B cell (primary cell): ENCODE data around the gene P3H4. TPM values are rescaled to one million over a fixed set of nuclear protein-coding genes. Genes with fewer than 3 reads are reported as not detected.
A peak's percentile ranks its signal among the peaks of the same experiment; 100 is the strongest.

Experiments used
- ATAC-seq: fragments of 200-7000 bp; cut with Tn5 transposase; one replicate; pipeline ENCODE4 v1.10.0; 2021; ENCODE audit warnings: low read depth, mild to moderate bottlenecking, moderate number of reproducible peaks, moderate library complexity
- CTCF ChIA-PET: fragments of 350-600 bp; sonication (Branson Sonifier 250); formaldehyde crosslinking; loops from one replicate; lab custom pipeline; 2021; ENCODE audit warnings: antibody characterized with exemption, inconsistent platforms; lab: Charles Lee
- POLR2A ChIA-PET: fragments of 350-600 bp; sonication (Branson Sonifier 250); formaldehyde crosslinking; loops from one replicate; lab custom pipeline; 2021; ENCODE audit warnings: antibody characterized with exemption; lab: Charles Lee
- DNase-seq: peaks from one replicate; pipeline ENCODE4 v3.0.0; 2013
- H2AFZ ChIP-seq: 2 replicates; pipeline ENCODE4 v1.6.1; 2012; ENCODE audit warnings: mild to moderate bottlenecking, low read depth, low read length; ENCODE audit not compliant: insufficient read depth, poor library complexity, severe bottlenecking
- H3K27ac ChIP-seq, 2 donors: 1 replicate in 1 of 2; 2 replicates in 1 of 2; pipeline ENCODE4 v1.5.1; 2012 to 2013; ENCODE audit warnings: low read length in 2 of 2, mild to moderate bottlenecking in 2 of 2, moderate library complexity in 1 of 2
- H3K27me3 ChIP-seq, 4 experiments: fragments of 200-600 bp in 1 of 4; sonication (generic) in 1 of 4; replicated peaks in 1 of 4; 1 replicate in 2 of 4; 2 replicates in 2 of 4; pipeline versions ENCODE4 v1.6.1 to v1.7.0; 2013 to 2016; ENCODE audit warnings: low read length in 3 of 4, mild to moderate bottlenecking in 2 of 4, mixed read lengths in 1 of 4, moderate library complexity in 1 of 4; ENCODE audit not compliant: insufficient read depth in 4 of 4, control insufficient read depth in 3 of 4; ENCODE audit errors: control extremely low read depth in 1 of 4
- H3K36me3 ChIP-seq, 2 experiments: replicated peaks in 1 of 2; 1 replicate in 1 of 2; 2 replicates in 1 of 2; pipeline versions ENCODE4 v1.6.1 to v1.7.1; 2013; ENCODE audit warnings: low read length in 1 of 2; ENCODE audit not compliant: insufficient read depth in 2 of 2, control insufficient read depth in 1 of 2; ENCODE audit errors: control extremely low read depth in 1 of 2, extremely low read depth in 1 of 2
- H3K4me1 ChIP-seq, 2 donors: fragments of 200-600 bp in 1 of 2; sonication (generic) in 1 of 2; 1 replicate in 1 of 2; 2 replicates in 1 of 2; pipeline versions ENCODE4 v1.5.1 to v1.6.1; 2013 to 2017; ENCODE audit warnings: low read length in 2 of 2; ENCODE audit not compliant: control insufficient read depth in 2 of 2, insufficient read depth in 2 of 2
- H3K4me2 ChIP-seq: replicated peaks from 2 replicates; pipeline ENCODE3; 2012; ENCODE audit warnings: mild to moderate bottlenecking, low read depth, low read length; ENCODE audit not compliant: poor library complexity, severe bottlenecking
- H3K4me3 ChIP-seq, 5 experiments: fragments of 200-600 bp in 1 of 5; sonication (generic) in 1 of 5; 1 replicate in 3 of 5; 2 replicates in 2 of 5; pipeline versions ENCODE4 v1.5.1 to v1.7.0; 2011 to 2016; ENCODE audit warnings: low read length in 4 of 5, mild to moderate bottlenecking in 4 of 5, low read depth in 2 of 5, control low read depth in 1 of 5, moderate library complexity in 1 of 5; ENCODE audit not compliant: insufficient read depth in 1 of 5; ENCODE audit errors: control extremely low read depth in 1 of 5, extremely low read depth in 1 of 5
- H3K79me2 ChIP-seq: fragments of 200-600 bp; sonication (generic); one replicate; pipeline ENCODE4 v1.6.0; 2016; ENCODE audit warnings: low read length; ENCODE audit not compliant: control insufficient read depth, insufficient read depth
- H3K9ac ChIP-seq: fragments of 200-600 bp; sonication (generic); 2 replicates; pipeline ENCODE4 v1.6.1; 2017; ENCODE audit warnings: mild to moderate bottlenecking, low read length, moderate library complexity
- H3K9me3 ChIP-seq, 3 donors: one replicate each; pipeline versions ENCODE4 v1.6.1 to v1.7.1; 2013; ENCODE audit warnings: low read length in 2 of 3; ENCODE audit not compliant: control insufficient read depth in 2 of 3, insufficient read depth in 1 of 3; ENCODE audit errors: control extremely low read depth in 1 of 3
- H4K20me1 ChIP-seq: 2 replicates; pipeline ENCODE4 v1.6.0; 2012; ENCODE audit warnings: mild to moderate bottlenecking, low read length; ENCODE audit not compliant: insufficient read depth, control insufficient read depth, poor library complexity, severe bottlenecking
- H3K27ac Mint-ChIP-seq: one replicate; pipeline ENCODE4 v1.8.0; 2021; ENCODE audit warnings: mixed read lengths
- H3K27me3 Mint-ChIP-seq: one replicate; pipeline ENCODE4 v1.8.0; 2021; ENCODE audit warnings: mixed read lengths
- H3K4me1 Mint-ChIP-seq: one replicate; pipeline ENCODE4 v1.8.0; 2021; ENCODE audit warnings: mixed read lengths
- H3K4me3 Mint-ChIP-seq: one replicate; pipeline ENCODE4 v1.8.0; 2021; ENCODE audit warnings: mixed read lengths
- H3K9me3 Mint-ChIP-seq: one replicate; pipeline ENCODE4 v1.8.0; 2022; ENCODE audit warnings: mixed read lengths; ENCODE audit not compliant: insufficient read depth
- CTCF ChIP-seq: fragments of 200-600 bp; IDR thresholded peaks from one replicate; pipeline ENCODE4 v1.8.0; 2022; ENCODE audit warnings: antibody characterized with exemption, mild to moderate bottlenecking
- EZH2 ChIP-seq: IDR thresholded peaks from 2 replicates; pipeline ENCODE4 v1.6.1; 2012; ENCODE audit warnings: borderline replicate concordance, low read depth, mild to moderate bottlenecking, moderate library complexity, low read length; ENCODE audit not compliant: insufficient read depth, poor library complexity, severe bottlenecking
- WGBS: methylation state at CpG from one replicate; pipeline ENCODE4 v1.1.5; 2013; ENCODE audit warnings: missing lambda C conversion rate; ENCODE audit not compliant: insufficient coverage; 5-methylcytosine and 5-hydroxymethylcytosine counted together
- intact Hi-C: fragments of 100-400 bp; cut with micrococcal nuclease; formaldehyde crosslinking; loops from one replicate; pipeline ENCODE4 v1.10.0; 2022
- polyA plus RNA-seq: library from polyadenylated mRNA; depleted of rRNA; stranded (reverse); fragments of >200 nt; gene quantifications from 2 replicates; pipeline ENCODE4 v1.2.3, GENCODE V29; 2012
- total RNA-seq, 2 donors: library from RNA; stranded (reverse); fragments of 120-200 nt in 1 of 2; gene quantifications; 1 replicate in 1 of 2; 2 replicates in 1 of 2; pipeline versions ENCODE4 v1.2.3 to v1.2.4, GENCODE V29; 2013 to 2022

P3H4 gene
- total and polyA plus RNA-seq, 2 donors (not counting 1 experiment from before 2014, with no cell fraction given), result 1.3 to 2.8 TPM

GRCh38 chr17:41803049-41804020 lies 8.4 kb downstream of the P3H4 start:
- Mint-ChIP-seq H3K27me3 (no peaks in the 10 kb centered on the region), H3K4me1 (peaks cover 16% of the 10 kb centered on the region), H3K9me3 (no peaks in the 10 kb centered on the region), H3K27ac (peak overlapping the region; percentile 65), H3K4me3 (no peak overlapping the region)
- intact Hi-C loops, result no loop called here
- no peaks in the 10 kb centered on the region for H4K20me1 ChIP-seq
- DNase-seq (peak; percentile 68), ATAC-seq (peak; percentile 57)
- no peak overlapping the region for H3K27ac ChIP-seq
- peak overlapping the region; percentile 40 for H3K4me2 ChIP-seq
- H3K4me1 ChIP-seq, result peaks cover 7 to 22% of the 10 kb centered on the region in 2 donors
- H3K27me3 ChIP-seq, result no peaks in the 10 kb centered on the region
- no peak overlapping the region for H3K9ac ChIP-seq
- CTCF ChIA-PET, result interaction anchor here (1.2 to 9.3 kb wide), 5 partner anchors 9 to 104 kb away, joined by 3 to 100 read pairs (median 30); partner anchors contain the start of genes FKBP10, HAP1, JUP and P3H4
- 63% methylated on average over 23 of the region's 24 CpGs for WGBS
- POLR2A ChIA-PET, result no interaction called here
- no peaks in the 10 kb centered on the region for H3K9me3 ChIP-seq
- no peaks in the 10 kb centered on the region for H3K79me2 ChIP-seq
- no peaks in the 10 kb centered on the region for H3K36me3 ChIP-seq
- no peak for TF ChIP-seq EZH2
- TF ChIP-seq CTCF, result no peak
- H3K4me3 ChIP-seq, result no peak overlapping the region
- H2AFZ ChIP-seq, result peak overlapping the region; percentile 48
